Measurements from ENCODE around the gene FBXW7.

Gene FBXW7

GRCh38 chr4:152540941-152541340 is 5.0 kb upstream of the FBXW7 start:
- no peak for DNase-seq

GRCh38 chr4:152540293-152540674 is 4.4 kb upstream of the FBXW7 start:
- DNase-seq: peak in 2 of 3 donors; percentile 27 to 37

- DNase-seq: no peak
Observed at GRCh38 chr4:152539556-152540292, 3.8 kb upstream of the FBXW7 start.

GRCh38 chr4:152537881-152538280 is 2.0 kb upstream of the FBXW7 start:
- no peak for DNase-seq

- DNase-seq: peak; percentile 48 to 57 (median 52)
Observed at GRCh38 chr4:152536545-152537182, 772 bp upstream of the FBXW7 start.

GRCh38 chr4:152535360-152535902 is 461 bp downstream of the FBXW7 start:
- peak in 2 of 3 donors; percentile 17 to 54 for DNase-seq

- DNase-seq: peak; percentile 85 to 88 (median 88)
Observed at GRCh38 chr4:152534541-152535359, 1.1 kb downstream of the FBXW7 start.

- peak; percentile 37 to 41 (median 38) for DNase-seq
Observed at GRCh38 chr4:152531479-152531878, 4.4 kb downstream of the FBXW7 start.

- no peak for DNase-seq
Observed at GRCh38 chr4:152530600-152530999, 5.3 kb downstream of the FBXW7 start.

- DNase-seq: no peak
Observed at GRCh38 chr4:152529880-152530279, 6.0 kb downstream of the FBXW7 start.

- DNase-seq: no peak
Observed at GRCh38 chr4:152528060-152528459, 7.8 kb downstream of the FBXW7 start.

GRCh38 chr4:152525878-152526277 is 10.0 kb downstream of the FBXW7 start:
- DNase-seq: no peak

GRCh38 chr4:152524427-152524826 is 11.5 kb downstream of the FBXW7 start:
- no peak for DNase-seq

GRCh38 chr4:152523731-152524130 is 12.2 kb downstream of the FBXW7 start:
- DNase-seq: no peak

GRCh38 chr4:152522754-152523153 is 13.1 kb downstream of the FBXW7 start:
- no peak for DNase-seq

- DNase-seq: no peak
Observed at GRCh38 chr4:152522245-152522644, 13.6 kb downstream of the FBXW7 start.

- no peak for DNase-seq
Observed at GRCh38 chr4:152516156-152516555, 19.7 kb downstream of the FBXW7 start.

GRCh38 chr4:152515678-152516077 is 20.2 kb downstream of the FBXW7 start:
- DNase-seq: no peak

- no peak for DNase-seq
Observed at GRCh38 chr4:152514356-152514755, 21.5 kb downstream of the FBXW7 start.

GRCh38 chr4:152513078-152513477 is 22.8 kb downstream of the FBXW7 start:
- DNase-seq: no peak

- peak; percentile 13 to 37 (median 35) for DNase-seq
Observed at GRCh38 chr4:152512483-152512882, 23.4 kb downstream of the FBXW7 start.

- DNase-seq: no peak
Observed at GRCh38 chr4:152510349-152511147, 25.3 kb downstream of the FBXW7 start.

Data from suppressor macrophage treated with lipopolysaccharide for 1 hour (primary cell).